H1 (cell line): ENCODE data around the gene SSU72. TPM values are rescaled to one million over a fixed set of nuclear protein-coding genes. Genes with fewer than 3 reads are reported as not detected.

Experiments
- BRCA1 ChIP-seq: IDR thresholded peaks from 2 replicates; pipeline ENCODE4 v1.6.1; 2012; ENCODE audit warnings: low read depth, low read length, improper control_type of control experiment
- CHD7 ChIP-seq: fragments of 300-600 bp; sonication (generic); IDR thresholded peaks from 2 replicates; pipeline ENCODE4 v1.7.1; 2012; ENCODE audit warnings: low read length, moderate library complexity, mild to moderate bottlenecking, inconsistent platforms; ENCODE audit not compliant: insufficient replicate concordance
- HDAC2 ChIP-seq, 2 experiments: fragments of 300-600 bp in 1 of 2; sonication (generic) in 1 of 2; IDR thresholded peaks; 2 replicates each; pipeline ENCODE4 v1.6.1; 2011 to 2012; ENCODE audit warnings: low read depth in 2 of 2, low read length in 2 of 2, mild to moderate bottlenecking in 2 of 2, moderate library complexity in 2 of 2, borderline replicate concordance in 1 of 2, inconsistent platforms in 1 of 2
- KDM5A ChIP-seq: fragments of 200-600 bp; IDR thresholded peaks from 2 replicates; pipeline ENCODE4 v1.7.1; 2012; ENCODE audit warnings: mild to moderate bottlenecking, low read length, inconsistent platforms, mixed read lengths
- polyA plus RNA-seq, 7 experiments: library from polyadenylated mRNA; depleted of rRNA in 3 of 7; stranded (reverse) in 5 of 7; unstranded in 2 of 7; fragments of >200 nt in 5 of 7; fragments of 200-250 nt in 2 of 7; gene quantifications; 1 replicate in 5 of 7; 2 replicates in 1 of 7; 4 replicates in 1 of 7; pipeline versions ENCODE4 v1.2.1 to v1.2.3, GENCODE V29; 2011 to 2013; ENCODE audit warnings: missing spikeins in 2 of 7, mixed read lengths in 2 of 7
- total RNA-seq: library from RNA; stranded (reverse); fragmentation: NEBNext Ultra II Directional; extraction: Animal tissue kit (Norgen Biotek cat#: 25700); gene quantifications from 2 replicates; pipeline ENCODE4 v1.2.1, GENCODE V29; 2021

SSU72 gene
- total and polyA plus RNA-seq, 2 of the 8 experiments (the other 6 are each of a cell fraction or from before 2014, with no cell fraction given) = 110 to 165 TPM

- TF ChIP-seq CHD7 (no peak), HDAC2 (IDR thresholded peaks at IDR 0.05; ENCODE audit: borderline replicate concordance in 1 of 2, low read depth in 2 of 2, low read length in 2 of 2) (no peak), KDM5A (no peak), BRCA1 (no peak)
Observed at GRCh38 chr1:1604374-1605033, 29.8 kb upstream of the SSU72 start (continued).
